ENCODE results near the gene THBS3. TPM values are rescaled to one million over a fixed set of nuclear protein-coding genes. Genes with fewer than 3 reads are reported as not detected.

THBS3 gene
- total and polyA plus RNA-seq, 9 of the 15 experiments (the other 6 are each of a cell fraction or from before 2014, with no cell fraction given) = 0.59 to 8.3 (median 3.2) TPM

DNA sequence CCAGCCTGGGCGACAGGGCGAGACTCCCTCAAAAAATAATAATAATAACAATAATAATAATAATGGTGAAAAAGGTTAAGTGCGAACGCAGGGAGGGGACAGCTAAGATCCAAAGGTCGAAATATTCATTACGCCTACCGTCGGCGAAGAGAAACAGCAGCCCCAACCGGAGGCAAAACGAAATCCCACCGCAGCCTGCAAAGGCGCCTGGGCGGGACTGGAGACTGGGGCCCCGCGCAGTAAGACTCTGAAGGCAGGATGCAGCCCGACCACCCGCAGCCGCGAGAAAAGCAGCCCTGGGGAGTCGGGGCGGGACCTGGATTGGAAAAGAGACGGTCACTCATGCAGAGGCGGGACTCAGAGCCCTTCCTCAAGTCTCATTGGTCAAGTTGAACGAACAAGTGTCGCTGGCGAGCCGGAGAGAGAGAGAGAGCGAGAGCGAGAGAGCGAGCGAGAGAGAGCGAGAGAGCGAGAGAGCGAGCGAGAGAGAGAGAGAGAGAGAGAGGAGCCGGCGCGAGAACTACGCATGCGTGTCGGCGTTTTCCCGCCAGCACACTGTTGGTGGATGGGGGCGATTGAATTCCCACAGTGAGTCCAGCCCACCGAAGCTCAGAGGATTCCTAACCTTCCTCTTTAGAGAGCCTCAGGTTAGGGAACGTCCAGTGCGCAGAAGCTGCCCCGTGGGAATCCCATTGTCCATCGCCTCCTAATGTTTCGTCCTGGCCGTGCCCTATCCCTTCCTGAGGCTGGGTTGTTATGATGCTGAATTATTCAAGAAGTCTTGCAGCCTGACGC, 36.9 kb upstream of the THBS3 start (continued):
- TF ChIP-seq, protein P1, sequence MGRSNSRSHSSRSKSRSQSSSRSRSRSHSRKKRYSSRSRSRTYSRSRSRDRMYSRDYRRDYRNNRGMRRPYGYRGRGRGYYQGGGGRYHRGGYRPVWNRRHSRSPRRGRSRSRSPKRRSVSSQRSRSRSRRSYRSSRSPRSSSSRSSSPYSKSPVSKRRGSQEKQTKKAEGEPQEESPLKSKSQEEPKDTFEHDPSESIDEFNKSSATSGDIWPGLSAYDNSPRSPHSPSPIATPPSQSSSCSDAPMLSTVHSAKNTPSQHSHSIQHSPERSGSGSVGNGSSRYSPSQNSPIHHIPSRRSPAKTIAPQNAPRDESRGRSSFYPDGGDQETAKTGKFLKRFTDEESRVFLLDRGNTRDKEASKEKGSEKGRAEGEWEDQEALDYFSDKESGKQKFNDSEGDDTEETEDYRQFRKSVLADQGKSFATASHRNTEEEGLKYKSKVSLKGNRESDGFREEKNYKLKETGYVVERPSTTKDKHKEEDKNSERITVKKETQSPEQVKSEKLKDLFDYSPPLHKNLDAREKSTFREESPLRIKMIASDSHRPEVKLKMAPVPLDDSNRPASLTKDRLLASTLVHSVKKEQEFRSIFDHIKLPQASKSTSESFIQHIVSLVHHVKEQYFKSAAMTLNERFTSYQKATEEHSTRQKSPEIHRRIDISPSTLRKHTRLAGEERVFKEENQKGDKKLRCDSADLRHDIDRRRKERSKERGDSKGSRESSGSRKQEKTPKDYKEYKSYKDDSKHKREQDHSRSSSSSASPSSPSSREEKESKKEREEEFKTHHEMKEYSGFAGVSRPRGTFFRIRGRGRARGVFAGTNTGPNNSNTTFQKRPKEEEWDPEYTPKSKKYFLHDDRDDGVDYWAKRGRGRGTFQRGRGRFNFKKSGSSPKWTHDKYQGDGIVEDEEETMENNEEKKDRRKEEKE (IDR thresholded peaks at IDR 0.05; ENCODE audit: borderline replicate concordance in 1 of 2, control insufficient read depth in 1 of 2, low read depth in 2 of 2, low read length in 1 of 2) = peak in 1 of 2 experiments; percentile 77; a peak in 1 of 4 replicates
- TF ChIP-seq PCBP1 (IDR thresholded peaks at IDR 0.05; ENCODE audit: low read depth, low read length, poor library complexity, severe bottlenecking) = peak; percentile 100
- peak; percentile 72; the same call in 1 of the 2 replicates for TF ChIP-seq RHOXF2B (CRISPR knock-in tag; conservative IDR thresholded peaks at IDR 0.05)
- peak; percentile 96 for TF ChIP-seq AFF4 (CRISPR knock-in tag; IDR thresholded peaks at IDR 0.05)
- TF ChIP-seq ZNF280A (IDR thresholded peaks at IDR 0.05; ENCODE audit: low read depth, partially characterized antibody) = no peak
- TF ChIP-seq TEAD1 (CRISPR knock-in tag; IDR thresholded peaks at IDR 0.05) = peak; percentile 81 to 84; a peak in 3 of 4 replicates
- peak; percentile 72 for TF ChIP-seq TAL1 (IDR thresholded peaks at IDR 0.05)
- peak; percentile 76 for TF ChIP-seq FOSL1 (tag; conservative IDR thresholded peaks at IDR 0.05)
- peak; percentile 100 for TF ChIP-seq CXXC5 (CRISPR knock-in tag; IDR thresholded peaks at IDR 0.05)
- 0 out of 2 replicates have a peak, but pooled peaks have one; percentile 42 for TF ChIP-seq ZNF354B (CRISPR knock-in tag; IDR thresholded peaks at IDR 0.05)
- TF ChIP-seq ARID3B (CRISPR knock-in tag; IDR thresholded peaks at IDR 0.05; ENCODE audit: borderline replicate concordance) = no peak; the same call in 1 of the 2 replicates
- TF ChIP-seq HNRNPH1 (optimal IDR thresholded peaks at IDR 0.05; ENCODE audit: low read depth, low read length) = no peak
- peak; percentile 82 for TF ChIP-seq KDM5B (IDR thresholded peaks at IDR 0.05; ENCODE audit: insufficient replicate concordance, low read depth, low read length)
- 0 out of 2 replicates have a peak, but pooled peaks have one; percentile 75 for TF ChIP-seq ERF (CRISPR knock-in tag; IDR thresholded peaks at IDR 0.05)
- TF ChIP-seq RBM14 (IDR thresholded peaks at IDR 0.05; ENCODE audit: borderline replicate concordance, insufficient read depth, low read depth, low read length) = no peak
